ENCODE data around the gene CHORDC1. TPM values are rescaled to one million over a fixed set of nuclear protein-coding genes. Genes with fewer than 3 reads are reported as not detected.
"Not testable (repeated sequence)": the region's sequence is repeated elsewhere in the genome, so short reads cannot be mapped to it uniquely, and the experiment has no call there.

Gene CHORDC1
- total RNA-seq, 1 experiment from 2014 or later = 95.6 TPM

DNA sequence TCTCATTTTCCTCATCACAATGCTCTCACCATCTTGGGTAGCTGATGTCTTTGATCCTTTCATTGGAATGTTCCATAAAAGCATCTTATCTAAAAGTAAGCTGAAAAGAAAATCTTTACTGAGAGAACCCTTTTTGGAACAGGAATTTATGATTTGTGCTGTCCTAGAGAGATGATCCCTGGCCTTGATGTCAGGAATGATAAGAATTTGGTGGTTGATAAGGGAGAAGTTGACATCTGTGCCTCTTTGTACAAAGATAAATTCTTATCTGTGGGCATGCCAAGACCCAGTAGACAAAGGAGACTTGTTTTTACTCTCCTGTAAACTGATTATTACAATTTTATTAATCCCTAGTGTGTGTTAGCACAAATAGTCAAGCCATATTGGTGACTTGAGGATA lies 51.5 kb downstream of the CHORDC1 start (continued):
- TF ChIP-seq, protein P1, sequence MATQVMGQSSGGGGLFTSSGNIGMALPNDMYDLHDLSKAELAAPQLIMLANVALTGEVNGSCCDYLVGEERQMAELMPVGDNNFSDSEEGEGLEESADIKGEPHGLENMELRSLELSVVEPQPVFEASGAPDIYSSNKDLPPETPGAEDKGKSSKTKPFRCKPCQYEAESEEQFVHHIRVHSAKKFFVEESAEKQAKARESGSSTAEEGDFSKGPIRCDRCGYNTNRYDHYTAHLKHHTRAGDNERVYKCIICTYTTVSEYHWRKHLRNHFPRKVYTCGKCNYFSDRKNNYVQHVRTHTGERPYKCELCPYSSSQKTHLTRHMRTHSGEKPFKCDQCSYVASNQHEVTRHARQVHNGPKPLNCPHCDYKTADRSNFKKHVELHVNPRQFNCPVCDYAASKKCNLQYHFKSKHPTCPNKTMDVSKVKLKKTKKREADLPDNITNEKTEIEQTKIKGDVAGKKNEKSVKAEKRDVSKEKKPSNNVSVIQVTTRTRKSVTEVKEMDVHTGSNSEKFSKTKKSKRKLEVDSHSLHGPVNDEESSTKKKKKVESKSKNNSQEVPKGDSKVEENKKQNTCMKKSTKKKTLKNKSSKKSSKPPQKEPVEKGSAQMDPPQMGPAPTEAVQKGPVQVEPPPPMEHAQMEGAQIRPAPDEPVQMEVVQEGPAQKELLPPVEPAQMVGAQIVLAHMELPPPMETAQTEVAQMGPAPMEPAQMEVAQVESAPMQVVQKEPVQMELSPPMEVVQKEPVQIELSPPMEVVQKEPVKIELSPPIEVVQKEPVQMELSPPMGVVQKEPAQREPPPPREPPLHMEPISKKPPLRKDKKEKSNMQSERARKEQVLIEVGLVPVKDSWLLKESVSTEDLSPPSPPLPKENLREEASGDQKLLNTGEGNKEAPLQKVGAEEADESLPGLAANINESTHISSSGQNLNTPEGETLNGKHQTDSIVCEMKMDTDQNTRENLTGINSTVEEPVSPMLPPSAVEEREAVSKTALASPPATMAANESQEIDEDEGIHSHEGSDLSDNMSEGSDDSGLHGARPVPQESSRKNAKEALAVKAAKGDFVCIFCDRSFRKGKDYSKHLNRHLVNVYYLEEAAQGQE (IDR thresholded peaks at IDR 0.05; ENCODE audit: low read depth) = no peak
- TF ChIP-seq ELF1 (IDR thresholded peaks at IDR 0.05; ENCODE audit: borderline replicate concordance, low read depth) (no peak), YY1 (IDR thresholded peaks at IDR 0.05; ENCODE audit: extremely low read depth, insufficient replicate concordance, low read depth, low read length) (no peak), SRF (IDR thresholded peaks at IDR 0.05; ENCODE audit: low read depth) (no peak), CBX3 (IDR thresholded peaks at IDR 0.05; ENCODE audit: low read depth) (no peak)

DNA sequence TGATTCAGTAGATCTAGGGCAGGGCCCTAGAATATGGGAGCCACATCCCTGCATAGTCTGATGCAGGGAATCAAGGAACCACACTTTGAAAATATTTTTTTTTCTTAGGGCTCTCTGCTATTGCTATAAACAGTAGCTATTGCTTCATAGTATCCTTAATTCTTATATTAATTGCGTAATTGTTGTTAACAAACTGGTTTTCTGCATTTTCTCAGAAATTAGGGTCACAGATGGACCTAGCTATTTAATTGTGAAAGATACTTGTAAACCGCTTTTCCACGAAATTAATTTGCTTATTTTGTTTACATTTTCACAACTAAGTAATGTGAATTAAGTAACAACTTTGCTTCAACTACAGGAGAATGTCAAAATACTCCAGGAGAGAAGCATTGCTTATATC lies 54.3 kb downstream of the CHORDC1 start:
- Histone ChIP-seq H3K4me1 (ENCODE audit: control insufficient read depth in 1 of 2, insufficient read depth in 2 of 2, low read length in 2 of 2) (no peaks in the 10 kb centered on the region), H3K4me2 (ENCODE audit: low read length) (no peak overlapping the region), H2AFZ (ENCODE audit: low read depth, low read length, poor library complexity, severe bottlenecking) (no peak overlapping the region), H3K36me3 (ENCODE audit: control insufficient read depth in 1 of 2, insufficient read depth in 2 of 2, low read length in 2 of 2) (no peaks in the 10 kb centered on the region), H4K20me1 (ENCODE audit: insufficient read depth) (no peaks in the 10 kb centered on the region), H3K4me3 (replicated peaks in 1 of 2; ENCODE audit: low read depth in 1 of 2, low read length in 2 of 2) (no peak overlapping the region), H3K27ac (ENCODE audit: low read depth, low read length) (no peak overlapping the region), H3K9me2 (ENCODE audit: insufficient read depth) (no peaks in the 10 kb centered on the region), H3K79me2 (ENCODE audit: insufficient read depth, low read length) (no peaks in the 10 kb centered on the region), H3K9me3 (ENCODE audit: control insufficient read depth in 1 of 2, insufficient read depth in 1 of 2, low read depth in 1 of 2, low read length in 2 of 2) (no peaks in the 10 kb centered on the region), H3K9ac (ENCODE audit: low read length) (no peak overlapping the region), H3K27me3 (ENCODE audit: insufficient read depth, low read length) (peaks cover 17% of the 10 kb centered on the region; the same call in 1 of the 2 replicates)
- ATAC-seq (no peak), DNase-seq (ENCODE audit: low read depth, low spot score) (no peak)
- ChIA-PET RAD21 (ENCODE audit: low non-redundant PET in 1 of 2, low total read pairs in 2 of 2, uncharacterized antibody in 2 of 2, unreplicated experiment in 2 of 2) (no interaction called here), POLR2A (no interaction called here), CTCF (no interaction called here)
- TF ChIP-seq, protein P2, sequence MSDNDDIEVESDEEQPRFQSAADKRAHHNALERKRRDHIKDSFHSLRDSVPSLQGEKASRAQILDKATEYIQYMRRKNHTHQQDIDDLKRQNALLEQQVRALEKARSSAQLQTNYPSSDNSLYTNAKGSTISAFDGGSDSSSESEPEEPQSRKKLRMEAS (IDR thresholded peaks at IDR 0.05) = no peak
- intact Hi-C loops (cut with micrococcal nuclease) = no loop called here
- BruUV-seq (replicated peaks) = no TSS peak

DNA sequence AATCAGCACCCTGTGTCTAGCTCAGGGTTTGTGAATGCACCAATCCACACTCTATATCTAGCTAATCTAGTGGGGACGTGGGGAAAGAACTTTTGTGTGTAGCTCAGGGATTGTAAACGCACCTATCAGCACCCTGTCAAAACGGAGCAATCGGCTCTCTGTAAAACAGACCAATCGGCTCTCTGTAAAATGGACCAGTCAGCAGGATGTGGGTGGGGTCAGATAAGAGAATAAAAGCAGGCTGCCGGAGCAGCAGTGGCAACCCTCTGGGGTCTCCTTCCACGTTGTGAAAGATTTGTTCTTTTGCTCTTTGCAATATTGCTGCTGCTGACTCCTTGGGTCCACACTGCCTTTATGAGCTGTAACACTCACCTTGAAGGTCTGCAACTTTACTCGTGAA lies 55.1 kb downstream of the CHORDC1 start:
- POLR2A ChIA-PET; H3K36me3 ChIP-seq (ENCODE audit: control insufficient read depth in 1 of 2, insufficient read depth in 2 of 2, low read length in 2 of 2); H3K4me2 ChIP-seq (ENCODE audit: low read length); ATAC-seq; H3K4me3 ChIP-seq (replicated peaks in 1 of 2; ENCODE audit: low read depth in 1 of 2, low read length in 2 of 2); intact Hi-C loops (cut with micrococcal nuclease); RAD21 ChIA-PET (ENCODE audit: low non-redundant PET in 1 of 2, low total read pairs in 2 of 2, uncharacterized antibody in 2 of 2, unreplicated experiment in 2 of 2); H3K79me2 ChIP-seq (ENCODE audit: insufficient read depth, low read length); H3K9me3 ChIP-seq (ENCODE audit: control insufficient read depth in 1 of 2, insufficient read depth in 1 of 2, low read depth in 1 of 2, low read length in 2 of 2); H3K4me1 ChIP-seq (ENCODE audit: control insufficient read depth in 1 of 2, insufficient read depth in 2 of 2, low read length in 2 of 2); CTCF ChIA-PET; H3K9ac ChIP-seq (ENCODE audit: low read length); H4K20me1 ChIP-seq (ENCODE audit: insufficient read depth); BruUV-seq (replicated peaks); H3K27ac ChIP-seq (ENCODE audit: low read depth, low read length); DNase-seq (ENCODE audit: low read depth, low spot score); H3K9me2 ChIP-seq (ENCODE audit: insufficient read depth); H2AFZ ChIP-seq (ENCODE audit: low read depth, low read length, poor library complexity, severe bottlenecking): not testable (repeated sequence)
- H3K27me3 ChIP-seq (ENCODE audit: insufficient read depth, low read length) = peaks cover 21% of the 10 kb centered on the region

DNA sequence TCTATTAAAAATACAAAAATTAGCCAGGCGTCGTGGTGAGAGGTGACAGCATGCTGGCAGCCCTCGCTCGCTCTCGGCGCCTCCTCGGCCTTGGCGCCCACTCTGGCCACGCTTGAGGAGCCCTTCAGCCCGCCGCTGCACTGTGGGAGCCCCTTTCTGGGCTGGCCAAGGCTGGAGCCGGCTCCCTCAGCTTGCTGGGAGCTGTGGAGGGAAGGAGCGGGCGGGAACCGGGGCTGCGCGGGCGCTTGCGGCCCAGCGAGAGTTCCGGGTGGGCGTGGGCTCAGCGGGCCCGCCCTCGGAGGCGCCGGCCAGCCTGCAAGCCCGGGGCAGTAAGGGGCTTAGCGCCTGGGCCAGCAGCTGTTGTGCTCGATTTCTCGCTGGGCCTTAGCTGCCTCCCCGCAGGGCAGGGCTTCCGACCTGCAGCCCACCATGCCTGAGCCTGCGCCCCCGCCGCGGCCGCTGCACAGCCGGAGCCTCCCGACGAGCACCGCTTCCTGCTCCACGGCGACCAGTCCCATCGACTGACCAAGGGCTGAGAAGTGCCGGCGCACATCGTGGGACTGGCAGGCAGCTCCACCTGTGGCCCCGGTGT lies 55.8 kb downstream of the CHORDC1 start:
- H3K79me2 ChIP-seq (ENCODE audit: insufficient read depth, low read length); H3K9ac ChIP-seq (ENCODE audit: low read length); H3K27ac ChIP-seq (ENCODE audit: low read depth, low read length); H3K4me2 ChIP-seq (ENCODE audit: low read length); H3K9me3 ChIP-seq (ENCODE audit: control insufficient read depth in 1 of 2, insufficient read depth in 1 of 2, low read depth in 1 of 2, low read length in 2 of 2); H3K4me3 ChIP-seq (replicated peaks in 1 of 2; ENCODE audit: low read depth in 1 of 2, low read length in 2 of 2); H2AFZ ChIP-seq (ENCODE audit: low read depth, low read length, poor library complexity, severe bottlenecking); H3K4me1 ChIP-seq (ENCODE audit: control insufficient read depth in 1 of 2, insufficient read depth in 2 of 2, low read length in 2 of 2); CTCF ChIA-PET; POLR2A ChIA-PET; BruUV-seq (replicated peaks); DNase-seq (ENCODE audit: low read depth, low spot score); intact Hi-C loops (cut with micrococcal nuclease); H4K20me1 ChIP-seq (ENCODE audit: insufficient read depth); ATAC-seq; H3K9me2 ChIP-seq (ENCODE audit: insufficient read depth); RAD21 ChIA-PET (ENCODE audit: low non-redundant PET in 1 of 2, low total read pairs in 2 of 2, uncharacterized antibody in 2 of 2, unreplicated experiment in 2 of 2); H3K36me3 ChIP-seq (ENCODE audit: control insufficient read depth in 1 of 2, insufficient read depth in 2 of 2, low read length in 2 of 2): not testable (repeated sequence)
- H3K27me3 ChIP-seq (ENCODE audit: insufficient read depth, low read length) = peaks cover 22% of the 10 kb centered on the region

Data from HCT116 (cell line).